ENCODE results near the gene ZNF398. TPM values are rescaled to one million over a fixed set of nuclear protein-coding genes. Genes with fewer than 3 reads are reported as not detected.

The ZNF398 gene
- total RNA-seq, 2 experiments from 2014 or later = 14.0 to 15.0 TPM

DNA sequence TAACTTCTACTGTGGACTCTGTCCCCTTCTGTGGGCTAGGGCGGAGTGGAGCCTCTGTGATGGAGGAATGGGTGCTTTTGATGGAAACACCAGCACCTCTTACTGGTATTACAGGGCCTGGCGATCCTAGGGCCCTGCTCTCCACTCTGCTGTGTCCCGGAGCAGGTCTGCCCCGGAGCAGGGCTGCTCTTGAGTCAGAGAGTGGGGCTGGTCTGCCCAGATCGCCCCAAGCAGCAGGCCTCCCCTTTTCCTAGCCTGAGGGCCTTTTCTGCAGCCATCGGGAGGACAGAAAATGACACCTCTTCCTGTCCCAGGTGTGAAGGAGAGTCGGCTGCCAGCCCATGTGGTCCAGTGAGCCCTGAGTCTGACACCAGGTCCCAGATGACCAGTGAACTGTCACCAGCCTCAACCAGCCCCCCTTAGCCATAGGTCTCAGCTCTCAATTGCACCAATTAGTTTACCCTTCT, 49.5 kb downstream of the ZNF398 start:
- CTCF ChIA-PET = interaction anchor here (1.1 to 2.5 kb wide), 3 partner anchors 49 to 427 kb away, joined by 3 to 16 read pairs (median 7); partner anchors contain the start of gene ZNF398
- Histone ChIP-seq H3K9me3 (ENCODE audit: control insufficient read depth in 1 of 2, insufficient read depth in 1 of 2, low read length in 2 of 2) (no peaks in the 10 kb centered on the region), H3K4me1 (ENCODE audit: insufficient read depth, low read length) (peaks cover 21% of the 10 kb centered on the region), H3K36me3 (ENCODE audit: insufficient read depth, low read length) (peaks cover 32% of the 10 kb centered on the region), H3K27ac (ENCODE audit: low read depth in 1 of 2, low read length in 2 of 2) (peak overlapping the region; percentile 16 to 47), H3K27me3 (ENCODE audit: control insufficient read depth in 1 of 2, insufficient read depth in 2 of 2, low read length in 2 of 2) (no peaks in the 10 kb centered on the region), H3K4me3 (ENCODE audit: low read length) (peak overlapping the region; percentile 90)
- Mint-ChIP-seq H3K27ac (peak overlapping the region; percentile 89), H3K4me3 (peak overlapping the region; percentile 96), H3K36me3 (ENCODE audit: low read depth) (peaks cover 49% of the 10 kb centered on the region), H3K27me3 (no peaks in the 10 kb centered on the region), H3K4me1 (ENCODE audit: low read depth) (peaks cover 33% of the 10 kb centered on the region), H3K9me3 (no peaks in the 10 kb centered on the region)
- TF ChIP-seq, protein P1, sequence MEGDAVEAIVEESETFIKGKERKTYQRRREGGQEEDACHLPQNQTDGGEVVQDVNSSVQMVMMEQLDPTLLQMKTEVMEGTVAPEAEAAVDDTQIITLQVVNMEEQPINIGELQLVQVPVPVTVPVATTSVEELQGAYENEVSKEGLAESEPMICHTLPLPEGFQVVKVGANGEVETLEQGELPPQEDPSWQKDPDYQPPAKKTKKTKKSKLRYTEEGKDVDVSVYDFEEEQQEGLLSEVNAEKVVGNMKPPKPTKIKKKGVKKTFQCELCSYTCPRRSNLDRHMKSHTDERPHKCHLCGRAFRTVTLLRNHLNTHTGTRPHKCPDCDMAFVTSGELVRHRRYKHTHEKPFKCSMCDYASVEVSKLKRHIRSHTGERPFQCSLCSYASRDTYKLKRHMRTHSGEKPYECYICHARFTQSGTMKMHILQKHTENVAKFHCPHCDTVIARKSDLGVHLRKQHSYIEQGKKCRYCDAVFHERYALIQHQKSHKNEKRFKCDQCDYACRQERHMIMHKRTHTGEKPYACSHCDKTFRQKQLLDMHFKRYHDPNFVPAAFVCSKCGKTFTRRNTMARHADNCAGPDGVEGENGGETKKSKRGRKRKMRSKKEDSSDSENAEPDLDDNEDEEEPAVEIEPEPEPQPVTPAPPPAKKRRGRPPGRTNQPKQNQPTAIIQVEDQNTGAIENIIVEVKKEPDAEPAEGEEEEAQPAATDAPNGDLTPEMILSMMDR (IDR thresholded peaks at IDR 0.05) = no peak
- POLR2A ChIA-PET = interaction anchor here (2.1 to 2.5 kb wide), 4 partner anchors 49 to 88 kb away, joined by 12 to 24 read pairs (median 15); partner anchors contain the start of genes ZNF398, ZNF425 and ZNF783
- DNase-seq (peak in 4 of 14 experiments; percentile 3 to 34 (median 16)), ATAC-seq (ENCODE audit: poor library complexity) (no peak)
- intact Hi-C loops (cut with DNase I, micrococcal nuclease) = loop anchor here in 1 of 2 experiments (5.0 kb wide), 2 partner anchors 41 to 301 kb away; partner anchors contain the start of genes ZNF212 and ZNF746

DNA sequence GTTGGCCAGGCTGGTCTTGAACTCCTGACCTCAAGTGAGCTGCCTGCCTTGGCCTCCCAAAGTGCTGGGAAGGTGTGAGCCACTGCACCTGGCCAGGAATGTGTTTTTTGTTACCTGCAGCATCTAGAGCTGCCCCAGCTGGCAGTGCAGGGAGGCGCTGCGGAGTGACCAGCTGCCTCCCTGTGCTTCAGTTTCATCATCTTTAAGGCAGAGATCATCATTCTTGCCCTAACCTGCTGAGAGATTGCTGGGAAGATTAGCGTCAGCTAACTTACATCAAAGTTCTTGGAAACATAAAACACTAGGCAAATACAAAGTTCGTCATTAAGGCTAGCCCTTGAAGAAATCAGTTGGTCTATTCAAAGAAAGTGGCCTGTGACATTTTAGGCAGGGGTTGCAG, 50.4 kb downstream of the ZNF398 start:
- no peaks in the 10 kb centered on the region for H3K27me3 ChIP-seq (ENCODE audit: control insufficient read depth in 1 of 2, insufficient read depth in 2 of 2, low read length in 2 of 2)
- Mint-ChIP-seq H3K4me1 (ENCODE audit: low read depth) (peaks cover 35% of the 10 kb centered on the region), H3K9me3 (no peaks in the 10 kb centered on the region), H3K4me3 (peak overlapping the region; percentile 96), H3K36me3 (ENCODE audit: low read depth) (peaks cover 53% of the 10 kb centered on the region), H3K27me3 (no peaks in the 10 kb centered on the region), H3K27ac (no peak overlapping the region)
- peaks cover 21% of the 10 kb centered on the region for H3K4me1 ChIP-seq (ENCODE audit: insufficient read depth, low read length)
- POLR2A ChIA-PET = no interaction called here
- intact Hi-C loops (cut with DNase I, micrococcal nuclease) = loop anchor here in 1 of 2 experiments (5.0 kb wide), 2 partner anchors 40 to 300 kb away; partner anchors contain the start of genes ZNF212 and ZNF746
- CTCF ChIA-PET = interaction anchor here (1.1 kb wide), 1 partner anchor 50 kb away, joined by 3 read pairs; the partner anchor contains the start of gene ZNF398
- TF ChIP-seq, protein P1 (IDR thresholded peaks at IDR 0.05) = no peak
- H3K27ac ChIP-seq (ENCODE audit: low read depth in 1 of 2, low read length in 2 of 2) = no peak overlapping the region
- ATAC-seq (ENCODE audit: poor library complexity) = no peak
- H3K4me3 ChIP-seq (ENCODE audit: low read length) = no peak overlapping the region
- H3K9me3 ChIP-seq (ENCODE audit: control insufficient read depth in 1 of 2, insufficient read depth in 1 of 2, low read length in 2 of 2) = no peaks in the 10 kb centered on the region
- H3K36me3 ChIP-seq (ENCODE audit: insufficient read depth, low read length) = peaks cover 36% of the 10 kb centered on the region
- DNase-seq = no peak

DNA sequence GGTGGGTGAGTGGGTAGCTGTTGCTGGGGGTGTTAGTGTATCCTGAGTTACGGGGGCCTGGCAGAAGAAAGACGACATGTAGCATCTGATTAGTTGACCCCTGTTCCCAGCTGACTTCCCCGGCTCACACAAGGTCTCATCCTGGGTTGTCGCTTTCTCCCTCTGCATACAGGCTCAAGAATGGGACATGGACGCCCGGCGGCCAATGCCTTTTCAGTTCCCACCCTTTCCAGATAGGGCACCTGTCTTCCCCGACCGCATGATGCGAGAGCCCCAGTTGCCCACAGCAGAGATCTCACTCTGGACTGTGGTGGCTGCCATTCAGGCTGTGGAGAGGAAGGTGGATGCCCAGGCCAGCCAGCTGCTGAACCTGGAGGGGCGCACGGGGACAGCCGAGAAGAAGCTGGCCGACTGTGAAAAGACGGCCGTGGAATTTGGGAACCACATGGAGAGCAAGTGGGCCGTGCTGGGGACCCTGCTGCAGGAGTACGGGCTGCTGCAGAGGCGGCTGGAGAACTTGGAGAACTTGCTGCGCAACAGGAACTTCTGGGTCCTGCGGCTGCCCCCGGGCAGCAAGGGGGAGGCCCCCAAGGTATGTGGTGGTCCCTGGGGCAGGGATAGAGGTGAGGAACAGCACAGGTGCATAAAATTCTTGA, 51.0 kb downstream of the ZNF398 start:
- CTCF ChIA-PET = no interaction called here
- no peak overlapping the region for H3K27ac ChIP-seq (ENCODE audit: low read depth in 1 of 2, low read length in 2 of 2)
- TF ChIP-seq, protein P1 (IDR thresholded peaks at IDR 0.05) = no peak
- H3K9me3 Mint-ChIP-seq = no peaks in the 10 kb centered on the region
- no peak overlapping the region for H3K27ac Mint-ChIP-seq
- H3K36me3 Mint-ChIP-seq (ENCODE audit: low read depth) = peaks cover 60% of the 10 kb centered on the region
- DNase-seq = no peak
- intact Hi-C loops (cut with DNase I, micrococcal nuclease) = loop anchor here in 1 of 2 experiments (5.0 kb wide), 2 partner anchors 39 to 299 kb away; partner anchors contain the start of genes ZNF212 and ZNF746
- H3K4me1 ChIP-seq (ENCODE audit: insufficient read depth, low read length) = peaks cover 25% of the 10 kb centered on the region
- H3K4me1 Mint-ChIP-seq (ENCODE audit: low read depth) = peaks cover 35% of the 10 kb centered on the region
- no peaks in the 10 kb centered on the region for H3K27me3 Mint-ChIP-seq
- no peak overlapping the region for H3K4me3 ChIP-seq (ENCODE audit: low read length)
- no peaks in the 10 kb centered on the region for H3K27me3 ChIP-seq (ENCODE audit: control insufficient read depth in 1 of 2, insufficient read depth in 2 of 2, low read length in 2 of 2)
- peak overlapping the region; percentile 65 for H3K4me3 Mint-ChIP-seq
- H3K36me3 ChIP-seq (ENCODE audit: insufficient read depth, low read length) = peaks cover 42% of the 10 kb centered on the region
- no peaks in the 10 kb centered on the region for H3K9me3 ChIP-seq (ENCODE audit: control insufficient read depth in 1 of 2, insufficient read depth in 1 of 2, low read length in 2 of 2)
- POLR2A ChIA-PET = no interaction called here
- no peak for ATAC-seq (ENCODE audit: poor library complexity)

Data from CD4-positive, alpha-beta T cell (primary cell).